GM18499 (cell line): Measurements from ENCODE around the gene WDR73.

Source experiments
- ATAC-seq: cut with Tn5 transposase; IDR thresholded peaks from one replicate; pipeline ENCODE4 v1.9.1; 2021; ENCODE audit warnings: moderate number of reproducible peaks; ENCODE audit not compliant: insufficient read depth, unreplicated experiment

The WDR73 gene

DNA sequence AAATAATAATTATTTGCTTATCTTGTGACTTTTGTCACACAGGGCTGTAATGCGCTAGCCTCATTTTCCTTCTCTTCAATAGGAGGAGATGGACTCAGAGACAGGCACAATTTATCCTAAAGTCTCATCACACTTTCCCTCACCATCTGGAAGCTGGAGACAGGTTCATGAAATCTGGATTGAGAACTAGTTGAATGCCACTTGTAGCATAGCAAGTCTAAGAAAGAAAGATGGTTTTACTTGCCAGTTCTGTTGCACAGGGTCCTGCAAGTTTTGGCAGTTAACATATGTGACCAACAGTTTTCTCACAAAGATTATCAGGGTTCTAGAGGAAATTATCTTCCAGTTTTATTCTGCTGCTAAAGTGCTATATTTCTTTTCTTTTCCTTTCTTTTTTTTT, 62.3 kb downstream of the WDR73 start:
- ATAC-seq, result no peak

DNA sequence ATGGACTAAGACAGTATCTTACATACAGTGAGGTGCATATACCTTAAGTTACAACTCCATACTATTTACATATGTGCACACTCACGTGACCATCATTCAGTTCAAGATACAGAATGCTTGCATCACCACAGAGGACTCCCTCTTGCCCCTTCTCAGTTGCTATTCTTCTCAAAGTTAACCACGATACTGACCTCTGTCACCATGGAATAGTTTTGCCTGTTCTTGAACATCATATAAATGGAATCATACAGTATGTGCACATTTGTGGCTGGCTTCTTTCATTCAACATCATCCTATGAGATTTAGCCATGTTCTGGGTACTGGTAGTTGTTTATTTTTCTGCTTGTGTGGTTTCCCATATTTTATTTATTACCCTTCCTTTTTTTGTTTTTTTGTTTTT, 63.7 kb downstream of the WDR73 start:
- no peak for ATAC-seq
